Epidermal melanocyte (primary cell): ENCODE data around the gene BBLN.

Experiments used
- DNase-seq: peaks from one replicate; pipeline ENCODE4 v3.0.0; 2011; ENCODE audit warnings: low spot score; ENCODE audit not compliant: insufficient read length

The BBLN gene

DNA sequence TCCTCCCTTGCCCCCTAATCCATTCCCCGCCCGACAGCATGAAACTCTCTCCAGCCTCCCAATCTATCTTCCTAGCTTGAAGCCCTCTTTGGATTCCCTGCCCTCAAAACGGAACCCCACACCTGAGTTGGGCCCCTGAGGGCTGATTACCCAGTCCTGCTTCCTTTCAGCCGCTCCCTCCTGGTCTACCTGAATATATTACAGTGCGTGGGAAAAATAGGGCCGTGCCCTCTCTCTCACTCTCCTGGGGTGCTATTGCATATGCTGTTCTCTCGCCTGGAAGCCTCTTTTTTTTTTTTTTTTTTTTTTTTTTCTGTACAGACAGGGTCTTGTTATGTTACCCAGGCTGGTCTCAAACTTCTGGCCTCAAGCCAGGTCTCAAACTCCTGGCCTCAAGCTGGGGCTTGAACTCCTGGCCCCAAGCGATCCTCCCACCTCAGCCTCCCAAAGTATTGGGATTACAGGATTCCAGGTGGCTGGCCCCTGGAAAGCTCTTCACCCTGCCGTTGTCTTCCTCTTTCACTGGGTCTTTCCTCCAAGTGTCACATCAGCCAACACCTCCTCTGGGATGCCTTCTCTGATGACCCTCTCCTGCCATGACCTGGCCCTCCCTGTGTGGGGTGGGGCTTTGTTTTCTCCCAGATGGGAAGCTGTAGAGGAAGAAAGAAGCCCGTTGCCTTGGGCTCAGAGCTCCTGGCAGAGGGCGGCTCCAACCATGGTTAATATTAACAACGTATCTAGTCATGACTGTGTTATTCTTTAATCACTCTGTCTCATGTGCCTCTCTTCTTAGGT lies 51.3 kb downstream of the BBLN start:
- no peak for DNase-seq

DNA sequence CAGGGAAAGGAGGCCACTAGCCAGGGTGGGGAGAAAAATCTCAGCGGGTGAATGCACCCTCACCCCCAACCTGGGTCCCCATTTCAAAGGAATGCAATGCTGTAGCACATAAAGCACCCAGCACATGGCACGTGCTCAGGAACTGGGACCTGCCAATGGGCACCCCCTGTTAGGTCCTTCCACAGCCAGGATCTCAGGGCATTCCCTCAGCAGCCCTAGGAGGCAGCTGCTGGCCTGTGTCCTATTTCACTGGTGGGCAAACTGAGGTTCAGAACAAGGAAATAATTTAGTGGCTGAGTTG lies 51.9 kb downstream of the BBLN start:
- DNase-seq, result no peak
